ENCODE data around the gene DIPK1A.

DIPK1A gene

DNA sequence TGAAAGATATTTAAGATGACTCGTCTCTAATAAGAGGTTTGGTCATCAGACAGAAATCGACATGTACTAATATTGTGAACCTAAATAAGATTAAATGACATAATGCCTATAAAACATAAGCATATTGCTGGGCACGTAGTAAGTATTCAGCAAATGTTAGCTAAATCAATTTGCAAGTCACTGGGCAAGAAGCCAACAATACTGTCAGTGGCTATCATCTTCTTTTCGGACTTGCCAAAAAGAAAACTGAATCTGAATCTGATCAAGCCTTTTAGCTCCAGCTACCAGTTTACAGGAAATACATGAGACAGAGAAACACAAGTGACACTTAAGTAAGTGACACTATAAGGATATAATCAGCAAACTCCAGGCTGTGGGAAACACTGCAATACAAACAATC lies 83.5 kb downstream of the DIPK1A start:
- no peak for DNase-seq (ENCODE audit: low read depth)

DNA sequence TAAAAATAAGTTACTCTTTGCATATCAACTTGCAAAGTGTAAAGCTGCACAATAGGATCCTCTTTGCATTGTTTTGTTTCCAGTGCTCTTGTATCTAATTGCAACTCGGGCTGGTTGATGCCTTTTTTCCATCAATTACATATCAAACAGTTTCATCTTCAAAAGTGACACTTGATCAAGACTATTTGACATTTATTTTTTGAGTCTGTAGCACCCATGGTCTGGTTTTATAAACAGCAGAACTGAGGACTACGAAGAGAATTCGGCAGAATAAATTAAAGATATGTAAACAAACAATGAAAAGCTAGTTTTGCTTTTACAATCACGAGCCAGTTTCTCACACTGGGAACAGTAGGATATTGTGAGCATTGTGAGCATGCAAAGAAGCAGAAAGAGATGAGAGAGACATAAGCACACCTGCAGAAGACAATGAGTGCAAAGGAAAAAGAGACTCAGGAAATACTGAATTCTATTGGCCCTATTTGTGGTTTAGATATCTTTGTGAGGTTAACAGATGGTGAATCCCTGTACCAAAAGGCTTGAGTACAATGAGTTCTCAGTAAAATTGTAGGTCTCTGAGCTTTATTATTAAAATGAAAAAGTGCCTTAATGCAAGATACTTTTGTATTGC lies 84.1 kb downstream of the DIPK1A start:
- DNase-seq (ENCODE audit: low read depth): no peak

DNA sequence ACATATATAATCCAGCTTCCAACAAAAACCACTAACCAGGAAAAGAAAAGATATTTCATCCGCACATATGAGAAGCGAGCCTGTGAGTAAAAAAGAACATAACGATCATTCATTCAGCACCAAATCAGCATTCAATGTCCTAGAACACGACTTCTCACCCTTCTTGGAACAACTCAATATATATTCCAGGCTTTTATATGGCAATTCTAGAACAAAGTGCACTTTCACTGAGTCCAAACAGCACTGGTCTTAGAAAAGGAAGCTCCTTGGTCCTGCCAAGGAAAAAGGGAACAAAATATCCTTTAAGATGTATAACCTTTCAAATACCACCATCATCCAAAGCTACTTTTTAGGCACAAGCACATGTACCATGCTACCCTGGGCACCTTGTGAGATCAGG lies 84.9 kb downstream of the DIPK1A start:
- DNase-seq (ENCODE audit: low read depth): no peak

DNA sequence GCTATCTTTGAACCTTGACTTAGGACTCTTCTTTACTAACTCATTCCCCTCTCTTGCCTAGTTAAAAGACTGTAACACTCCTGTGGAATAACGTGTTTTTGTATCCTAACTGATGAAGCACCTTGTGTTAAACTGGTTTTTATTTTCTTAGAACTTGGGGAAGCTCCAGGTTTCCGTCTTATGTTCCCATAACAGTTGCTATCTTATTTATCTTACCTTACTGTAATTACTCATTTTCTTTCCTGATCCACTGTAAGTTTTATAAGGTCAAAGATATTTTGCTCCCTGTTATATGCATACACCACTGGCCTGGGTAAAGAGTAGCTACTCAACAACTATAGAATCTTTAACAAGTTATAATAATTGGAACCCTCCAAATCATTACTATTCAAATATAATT lies 86.3 kb downstream of the DIPK1A start:
- no peak for DNase-seq (ENCODE audit: low read depth)

DNA sequence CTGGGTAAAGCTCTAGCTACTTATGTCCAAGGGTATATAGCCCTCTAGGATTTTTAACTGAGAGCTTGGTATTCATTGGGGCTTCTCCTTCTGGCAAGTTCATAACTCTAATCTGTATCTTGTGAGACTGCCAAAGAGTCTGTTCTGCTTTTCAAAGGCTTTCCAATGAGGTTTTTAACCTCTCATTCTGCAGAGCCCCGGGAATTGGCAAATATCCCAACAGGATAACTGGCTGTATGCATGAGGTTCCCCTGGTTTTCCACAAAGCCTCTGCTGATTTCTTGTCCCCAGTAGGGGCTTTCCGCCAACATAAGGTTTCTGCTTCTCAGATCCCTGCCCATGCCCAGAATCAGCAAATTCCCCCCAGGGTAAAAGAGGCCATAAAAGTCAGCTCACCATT lies 88.5 kb downstream of the DIPK1A start:
- DNase-seq (ENCODE audit: low read depth): no peak

DNA sequence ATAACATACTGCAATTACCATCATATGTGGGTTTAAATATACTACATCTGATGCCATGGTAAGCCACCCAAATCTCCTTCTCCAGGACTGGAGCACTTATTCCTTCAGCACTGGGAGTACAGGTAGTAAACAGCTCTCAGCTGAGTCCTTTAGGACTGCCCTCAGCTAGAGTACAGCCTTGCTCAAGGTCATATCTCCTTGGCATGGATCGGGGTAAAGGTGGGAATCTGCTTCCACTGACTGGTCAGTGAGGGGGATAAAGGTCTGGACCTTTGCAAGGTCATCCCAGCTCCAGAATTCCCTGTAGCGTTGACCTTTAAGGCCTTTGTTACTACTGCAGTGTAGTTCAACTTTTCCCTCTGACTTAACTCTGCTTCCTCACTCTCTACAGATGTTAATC lies 90.7 kb downstream of the DIPK1A start:
- no peak for DNase-seq (ENCODE audit: low read depth)

DNA sequence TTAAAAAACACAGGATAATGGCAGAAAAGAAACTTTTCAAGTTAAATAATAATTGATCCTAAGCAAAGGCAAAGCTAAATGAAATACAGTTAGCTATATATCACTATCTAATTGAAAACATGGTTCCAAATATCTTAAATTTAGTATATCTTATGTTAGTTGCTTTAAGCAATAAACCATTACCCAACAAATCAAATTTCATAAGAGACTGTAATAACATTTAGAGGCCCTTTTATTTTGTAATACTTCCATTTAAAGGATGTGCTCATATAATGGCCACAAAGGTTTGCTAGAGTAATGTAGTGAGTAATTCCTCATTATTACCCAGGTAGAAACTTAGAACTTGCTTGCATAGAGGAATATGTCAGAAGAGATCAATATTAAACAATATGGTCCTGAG lies 97.1 kb downstream of the DIPK1A start:
- DNase-seq (ENCODE audit: low read depth): no peak

DNA sequence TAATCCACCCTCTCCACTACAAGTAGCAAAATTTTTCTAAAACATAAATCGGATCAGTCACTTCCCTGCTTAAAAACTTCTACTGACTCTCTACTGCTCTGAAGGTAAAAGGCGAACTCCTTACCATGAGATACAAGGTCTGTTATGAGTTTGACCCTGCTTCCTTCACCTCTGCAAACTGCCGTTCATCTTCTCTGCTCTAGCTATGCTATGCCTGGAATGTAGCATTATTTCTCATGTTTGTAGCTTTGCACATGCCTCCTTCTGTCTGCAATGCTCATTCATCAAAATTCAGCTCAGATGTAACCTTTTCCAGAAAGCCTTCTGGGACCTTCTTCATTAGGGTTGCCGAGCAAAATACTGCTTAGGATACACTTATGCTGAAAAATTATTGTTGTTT lies 98.7 kb downstream of the DIPK1A start:
- no peak for DNase-seq (ENCODE audit: low read depth)

DNA sequence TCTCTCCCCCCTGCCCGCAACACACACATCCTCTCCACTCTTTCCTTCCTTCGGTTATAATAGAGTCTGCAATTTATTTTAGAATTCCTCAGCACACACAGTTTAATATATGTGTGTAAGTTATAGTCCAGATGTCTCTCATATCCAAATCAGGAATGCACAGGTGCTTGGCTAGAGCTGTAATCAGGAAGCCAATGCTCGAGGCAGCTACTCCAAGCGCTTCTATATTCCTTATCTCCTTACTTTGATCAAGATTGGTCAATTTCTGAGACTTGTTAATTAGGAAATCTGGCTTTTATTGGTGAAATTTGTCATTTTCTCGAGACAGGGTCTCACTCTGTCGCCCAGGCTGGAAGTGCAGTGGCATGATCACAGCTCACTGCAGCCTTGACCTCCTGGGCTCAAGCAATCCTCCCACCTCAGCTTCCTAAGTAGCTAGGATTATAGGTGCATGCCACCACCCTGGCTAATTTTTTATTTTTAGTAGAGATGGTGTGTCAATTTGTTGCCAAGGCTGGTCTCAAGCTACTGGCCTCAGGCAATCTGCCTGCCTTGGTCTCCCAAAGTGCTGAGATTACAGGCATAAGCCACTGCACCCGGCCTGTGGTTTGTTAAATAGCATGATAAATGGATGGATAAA lies 101.7 kb downstream of the DIPK1A start:
- no peak for DNase-seq (ENCODE audit: low read depth)

DNA sequence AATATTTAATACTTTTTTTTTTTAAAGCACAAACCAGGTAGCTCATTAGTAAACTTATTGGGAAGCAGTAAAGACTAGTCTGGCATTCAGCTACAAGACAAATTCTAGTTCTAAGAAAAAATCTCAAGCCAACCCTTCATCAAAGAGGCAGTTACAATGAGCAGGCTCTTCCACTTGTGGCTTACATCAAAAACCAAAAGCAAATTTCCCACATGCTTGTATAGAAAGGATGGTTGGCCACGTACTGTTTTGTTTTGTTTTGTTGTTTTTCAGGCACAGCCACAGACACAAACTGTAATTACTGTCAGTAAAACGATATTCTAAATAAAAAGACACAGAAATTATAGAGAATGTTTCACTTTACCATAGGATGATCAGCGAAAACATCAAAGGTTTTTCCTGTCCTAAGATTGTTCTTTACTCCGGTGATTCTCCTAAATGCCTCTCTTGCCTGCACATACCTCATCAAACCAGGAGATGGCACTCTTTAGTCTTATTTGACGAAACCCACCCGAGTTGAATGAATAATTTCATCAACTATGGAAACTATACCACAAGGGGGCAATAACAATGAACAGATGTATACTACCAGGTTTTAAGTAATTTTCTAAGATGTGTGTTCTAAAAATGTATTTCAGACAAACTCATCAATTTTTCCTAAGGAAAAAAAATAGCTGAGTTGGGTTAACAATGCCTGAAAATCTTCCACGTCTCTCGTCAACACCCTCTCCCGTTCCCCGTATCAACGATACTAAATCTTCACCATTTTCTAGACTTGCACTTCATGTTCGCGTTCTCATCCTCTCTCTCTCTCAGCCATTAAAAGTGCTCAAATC lies 102.5 kb downstream of the DIPK1A start:
- DNase-seq (ENCODE audit: low read depth): peak; percentile 36

DNA sequence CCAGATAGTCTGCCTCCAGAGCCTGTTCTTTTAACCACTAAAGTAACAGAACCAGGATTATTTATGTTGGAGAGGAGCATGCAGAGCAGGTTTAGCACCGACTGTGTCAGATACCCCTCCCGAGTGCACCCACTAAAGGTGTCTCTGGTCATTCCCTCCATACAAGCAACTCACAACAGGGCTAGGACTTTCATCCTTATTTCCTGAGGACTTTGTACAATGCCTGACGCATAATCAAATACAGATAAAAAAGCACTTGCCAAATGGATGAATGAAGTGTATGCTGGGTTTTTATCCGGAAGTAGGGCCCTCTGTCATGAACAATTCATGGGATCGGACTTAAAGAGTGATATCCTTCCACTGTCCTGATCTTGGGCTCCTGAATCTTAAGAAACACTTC lies 103.4 kb downstream of the DIPK1A start:
- DNase-seq (ENCODE audit: low read depth): no peak

DNA sequence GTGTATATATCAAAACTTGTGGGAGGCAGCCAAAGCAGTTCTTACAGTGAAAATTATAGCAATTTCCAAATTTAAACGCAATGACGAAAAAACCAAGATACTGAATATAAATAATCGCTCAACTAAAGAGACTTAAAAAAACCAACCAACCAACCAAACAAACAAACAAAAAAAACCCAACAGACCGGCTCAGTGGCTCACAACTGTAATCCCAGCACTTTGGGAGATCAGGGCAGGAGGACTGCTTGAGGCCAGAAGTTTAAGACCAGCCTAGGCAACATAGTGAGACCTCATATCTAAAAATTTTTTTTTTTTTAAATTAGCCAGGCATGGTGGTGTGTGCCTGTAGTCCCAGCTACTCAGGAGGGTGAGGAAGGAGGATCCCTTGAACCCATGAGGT lies 106.0 kb downstream of the DIPK1A start:
- DNase-seq (ENCODE audit: low read depth): no peak

DNA sequence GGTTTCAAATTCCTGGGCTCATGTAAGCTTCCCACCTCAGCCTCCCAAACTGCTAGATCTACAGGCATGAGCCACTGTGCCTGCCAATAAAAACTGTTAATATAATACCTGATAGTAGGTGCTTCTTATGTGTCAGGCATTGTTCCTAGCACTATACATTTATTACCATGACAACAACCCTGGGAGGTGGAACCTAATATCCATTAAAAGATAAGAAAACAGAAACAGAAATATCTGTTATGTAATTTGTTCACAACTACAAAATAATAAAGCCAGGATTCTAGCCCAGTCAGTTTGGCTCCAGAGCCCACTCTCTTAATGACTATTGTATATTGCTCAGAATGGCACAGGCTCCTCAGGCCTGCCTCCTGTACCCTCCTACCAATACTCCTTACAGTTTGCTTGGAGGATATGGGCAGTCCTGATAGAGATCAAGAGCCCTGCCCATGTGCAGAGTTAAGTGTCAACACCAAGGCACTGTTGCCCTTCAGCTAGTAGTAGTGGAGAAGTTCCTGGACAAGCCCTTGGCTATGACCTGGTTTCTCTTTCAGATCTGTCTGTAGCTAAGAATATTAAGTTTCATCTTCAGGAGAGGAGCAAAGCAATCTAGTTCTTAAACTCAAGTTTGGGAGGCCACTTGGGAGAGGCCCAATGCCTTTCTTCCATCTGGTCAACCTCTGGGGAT lies 107.0 kb downstream of the DIPK1A start:
- DNase-seq (ENCODE audit: low read depth): no peak

DNA sequence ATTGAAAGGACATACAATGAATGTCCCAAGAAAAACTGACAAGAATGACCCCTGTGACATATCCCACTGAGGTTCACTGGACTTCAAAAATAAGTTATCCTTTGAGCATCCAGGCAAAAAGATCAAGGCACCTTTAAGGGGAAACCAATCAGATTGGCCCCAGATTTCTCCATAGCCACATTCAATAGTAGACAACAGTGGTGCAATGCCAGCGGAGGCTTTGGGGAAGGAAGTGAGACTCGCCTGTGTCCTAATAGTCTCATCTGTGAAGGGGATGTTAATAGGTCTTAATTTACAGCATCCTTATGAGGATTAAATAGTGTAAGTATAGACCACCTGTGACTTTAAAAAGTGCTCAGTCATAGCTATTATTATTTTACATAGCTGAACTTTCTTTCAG lies 108.0 kb downstream of the DIPK1A start:
- no peak for DNase-seq (ENCODE audit: low read depth)

DNA sequence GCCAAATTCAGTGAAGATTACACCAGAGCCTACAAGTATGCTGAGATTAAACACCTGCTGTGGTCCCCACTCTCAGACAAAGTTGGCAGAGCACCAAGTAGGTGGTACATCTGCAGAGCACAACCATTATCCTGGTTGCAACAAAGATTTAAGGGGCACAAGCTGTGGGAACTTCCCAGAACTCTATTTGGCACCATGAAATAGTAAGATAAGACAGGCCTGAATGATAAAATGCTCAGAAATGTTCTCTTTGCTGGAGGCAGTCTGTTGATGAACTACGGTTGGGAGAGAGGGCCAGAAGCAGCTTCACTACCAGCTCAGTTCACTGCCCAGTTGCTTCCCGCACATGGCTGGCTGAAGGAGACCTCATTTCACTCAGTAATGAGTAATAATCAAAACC lies 109.5 kb downstream of the DIPK1A start:
- DNase-seq (ENCODE audit: low read depth): no peak

DNA sequence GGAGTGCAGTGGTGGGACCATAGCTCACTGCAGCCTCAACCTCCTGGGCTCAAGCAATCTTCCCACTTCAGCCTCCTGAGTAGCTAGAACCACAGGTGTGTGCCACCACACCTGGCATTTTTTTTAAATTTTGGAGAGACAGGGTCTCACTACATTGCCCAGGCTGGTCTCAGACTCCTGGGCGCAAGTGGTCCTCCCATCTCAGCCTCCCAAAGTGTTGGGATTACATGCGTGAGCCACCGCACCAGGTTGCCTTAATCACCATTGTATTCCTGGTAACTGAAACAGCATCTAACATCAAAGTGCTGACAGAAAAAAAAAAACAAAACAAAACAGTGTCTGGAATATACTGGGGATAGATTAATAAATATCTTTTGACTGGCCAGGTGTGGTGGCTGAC lies 111.2 kb downstream of the DIPK1A start:
- DNase-seq (ENCODE audit: low read depth): no peak

DNA sequence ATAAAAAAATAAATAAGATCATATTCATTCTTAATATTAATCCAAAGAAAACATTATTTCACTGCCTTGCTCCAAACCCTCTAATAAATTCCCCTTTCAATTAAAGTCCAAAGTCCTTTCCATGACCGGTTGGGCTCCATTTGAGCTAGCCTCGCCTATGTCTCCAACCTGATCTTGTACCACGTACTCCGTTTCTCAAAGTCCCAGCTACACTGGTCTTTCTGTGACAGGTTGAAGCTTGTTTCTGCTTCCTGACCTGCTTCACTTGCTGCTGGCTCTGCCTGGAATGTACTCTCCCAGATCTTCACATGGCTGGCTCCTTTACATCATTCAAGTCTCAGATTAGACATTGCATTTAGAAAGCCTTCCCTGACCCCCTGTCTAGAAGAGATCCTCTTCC lies 113.1 kb downstream of the DIPK1A start:
- DNase-seq (ENCODE audit: low read depth): no peak

DNA sequence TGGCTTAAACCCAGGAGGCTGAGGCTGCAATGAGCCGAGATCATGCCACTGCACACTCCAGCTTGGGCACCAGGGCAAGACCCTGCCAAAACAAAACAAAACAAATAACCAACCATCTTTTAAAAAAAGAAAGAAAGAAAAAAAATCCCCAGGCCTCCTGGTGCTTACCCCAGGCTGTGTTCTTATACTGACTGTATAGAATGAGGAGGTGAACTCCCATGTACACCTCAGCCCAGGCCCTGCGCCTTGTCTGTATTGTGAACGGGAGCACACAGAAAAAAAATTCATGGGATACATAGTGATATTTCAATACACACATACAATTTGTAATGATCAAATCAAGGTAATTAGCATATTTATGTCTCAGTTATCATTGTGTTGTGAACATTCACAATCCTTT lies 115.4 kb downstream of the DIPK1A start:
- DNase-seq (ENCODE audit: low read depth): no peak

DNA sequence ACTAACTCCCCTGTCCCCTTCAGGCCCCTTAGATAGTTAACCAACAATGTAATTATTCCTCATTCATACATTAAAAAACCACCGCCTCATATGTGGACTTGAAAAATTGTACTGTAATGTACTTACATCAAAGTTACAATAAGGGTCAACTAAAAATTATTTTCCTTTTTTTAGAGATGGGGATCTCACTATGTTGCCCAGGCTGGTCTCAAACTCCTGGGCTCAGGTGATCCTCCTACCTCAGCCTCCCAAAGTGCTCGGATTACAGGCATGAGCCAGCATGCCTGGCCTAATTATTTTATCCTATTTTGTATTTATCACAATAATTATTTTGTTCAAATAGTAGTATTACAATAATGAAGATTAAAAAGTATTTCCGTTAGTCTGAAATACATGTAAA lies 116.8 kb downstream of the DIPK1A start:
- no peak for DNase-seq (ENCODE audit: low read depth)

DNA sequence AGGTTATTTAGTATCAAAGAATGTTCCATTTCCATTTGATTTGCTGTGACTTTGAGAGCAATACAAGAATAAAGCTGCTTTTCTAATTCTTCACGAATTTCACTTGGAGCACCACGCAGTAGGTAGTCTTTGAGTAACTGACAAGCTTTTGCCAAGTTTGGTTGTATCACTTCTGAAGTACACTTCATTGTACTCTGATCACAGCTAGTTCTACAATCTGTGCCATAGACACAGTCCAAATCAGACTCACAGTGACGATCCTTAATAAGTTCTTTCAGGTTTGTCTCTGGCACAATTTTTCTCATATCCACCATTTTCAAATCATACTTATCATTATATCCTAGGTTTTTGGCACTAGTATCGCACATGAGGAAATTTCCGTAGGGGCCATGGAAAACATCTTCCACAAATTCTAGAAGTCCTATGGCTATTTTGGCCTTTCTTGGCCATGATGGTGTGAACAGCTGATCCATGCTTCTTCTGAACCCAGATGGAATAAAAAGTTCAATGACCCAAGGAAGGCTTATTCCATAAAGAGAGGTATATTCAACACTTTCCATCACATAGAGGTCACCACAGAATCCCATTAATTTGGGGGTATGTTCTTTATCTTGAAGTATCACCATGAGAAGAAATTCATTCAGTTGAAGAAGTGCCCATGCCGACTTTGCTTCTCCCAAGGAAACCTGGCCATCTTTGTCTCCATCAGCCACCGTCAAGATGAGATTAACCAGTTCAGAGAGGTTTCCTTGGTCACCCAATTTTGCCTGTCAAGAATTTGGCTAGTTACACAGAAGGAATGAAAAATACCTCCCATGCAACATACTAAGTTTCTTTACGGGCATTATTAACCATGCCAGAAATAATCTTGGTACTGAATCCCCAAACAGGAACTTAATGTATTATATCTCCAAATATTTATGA lies 117.6 kb downstream of the DIPK1A start:
- DNase-seq (ENCODE audit: low read depth): no peak

DNA sequence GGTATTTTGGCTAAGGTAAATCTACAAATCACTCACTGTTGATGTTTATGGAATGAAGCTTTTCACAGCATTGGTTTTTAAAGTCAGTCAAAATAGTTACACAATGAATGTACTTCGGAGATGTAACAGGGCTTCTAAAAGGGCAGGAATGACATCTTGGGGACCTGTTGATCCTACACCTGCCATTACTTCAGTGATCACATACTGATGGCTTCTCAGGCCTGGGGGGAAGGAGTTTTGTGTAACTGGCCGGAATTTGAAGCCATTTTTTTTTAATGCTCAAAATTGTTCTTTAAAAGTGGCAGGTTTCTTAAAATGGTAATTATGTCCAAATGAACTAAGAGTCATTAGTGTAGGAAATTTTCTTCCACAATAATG lies 118.2 kb downstream of the DIPK1A start:
- DNase-seq (ENCODE audit: low read depth): no peak
